KOPT-K1 (cell line): ENCODE results near the gene TMEM208.

ENCODE experiments used
- H3K27ac ChIP-seq: fragments of 200-600 bp; sonication (generic); 2 replicates; pipeline ENCODE4 v1.5.1; 2016; ENCODE audit warnings: antibody characterized with exemption, mild to moderate bottlenecking, low read depth, low read length; ENCODE audit not compliant: poor library complexity, severe bottlenecking
- H3K36me3 ChIP-seq: fragments of 200-600 bp; sonication (generic); 2 replicates; pipeline ENCODE4 v1.5.1; 2017; ENCODE audit warnings: antibody characterized with exemption, mild to moderate bottlenecking, low read length, moderate library complexity; ENCODE audit not compliant: insufficient read depth
- H3K9me3 ChIP-seq: fragments of 200-600 bp; sonication (generic); 2 replicates; pipeline ENCODE4 v1.5.1; 2017; ENCODE audit warnings: antibody characterized with exemption, low read length, mild to moderate bottlenecking; ENCODE audit not compliant: insufficient read depth, poor library complexity, severe bottlenecking

TMEM208 gene

GRCh38 chr16:67235816-67236562 is 9.1 kb downstream of the TMEM208 start:
- no peaks in the 10 kb centered on the region for H3K9me3 ChIP-seq
- H3K36me3 ChIP-seq: peaks cover 56% of the 10 kb centered on the region
- peak overlapping the region; percentile 80 for H3K27ac ChIP-seq

- no peaks in the 10 kb centered on the region for H3K9me3 ChIP-seq
- H3K27ac ChIP-seq: peak overlapping the region; percentile 80
- H3K36me3 ChIP-seq: peaks cover 48% of the 10 kb centered on the region; the same call in 1 of the 2 replicates
Observed at GRCh38 chr16:67236563-67237395, 9.8 kb downstream of the TMEM208 start.

- Histone ChIP-seq H3K9me3 (no peaks in the 10 kb centered on the region), H3K36me3 (peaks cover 43% of the 10 kb centered on the region; the same call in 1 of the 2 replicates), H3K27ac (no peak overlapping the region)
Observed at GRCh38 chr16:67237396-67238277, 10.7 kb downstream of the TMEM208 start.

GRCh38 chr16:67238278-67238575 is 11.3 kb downstream of the TMEM208 start:
- Histone ChIP-seq H3K27ac (no peak overlapping the region), H3K36me3 (peaks cover 41% of the 10 kb centered on the region; the same call in 1 of the 2 replicates), H3K9me3 (no peaks in the 10 kb centered on the region)

GRCh38 chr16:67238806-67239470 is 12.0 kb downstream of the TMEM208 start:
- H3K27ac ChIP-seq: no peak overlapping the region
- H3K9me3 ChIP-seq: no peaks in the 10 kb centered on the region
- H3K36me3 ChIP-seq: peaks cover 37% of the 10 kb centered on the region; the same call in 1 of the 2 replicates

GRCh38 chr16:67240506-67240905 is 13.6 kb downstream of the TMEM208 start:
- H3K36me3 ChIP-seq: peaks cover 28% of the 10 kb centered on the region; the same call in 1 of the 2 replicates
- no peak overlapping the region for H3K27ac ChIP-seq
- no peaks in the 10 kb centered on the region for H3K9me3 ChIP-seq

- no peak overlapping the region for H3K27ac ChIP-seq
- peaks cover 25% of the 10 kb centered on the region; the same call in 1 of the 2 replicates for H3K36me3 ChIP-seq
- H3K9me3 ChIP-seq: no peaks in the 10 kb centered on the region
Observed at GRCh38 chr16:67241008-67241900, 14.3 kb downstream of the TMEM208 start.

GRCh38 chr16:67242138-67242730 is 15.3 kb downstream of the TMEM208 start:
- H3K27ac ChIP-seq: no peak overlapping the region
- no peaks in the 10 kb centered on the region for H3K9me3 ChIP-seq
- H3K36me3 ChIP-seq: peaks cover 22% of the 10 kb centered on the region; the same call in 1 of the 2 replicates

GRCh38 chr16:67243481-67243880 is 16.6 kb downstream of the TMEM208 start:
- Histone ChIP-seq H3K36me3 (peaks cover 10% of the 10 kb centered on the region; the same call in 1 of the 2 replicates), H3K9me3 (no peaks in the 10 kb centered on the region), H3K27ac (peak overlapping the region; percentile 75)

GRCh38 chr16:67244387-67245185 is 17.7 kb downstream of the TMEM208 start:
- Histone ChIP-seq H3K27ac (peak overlapping the region; percentile 75), H3K9me3 (no peaks in the 10 kb centered on the region), H3K36me3 (no peaks in the 10 kb centered on the region)

GRCh38 chr16:67245186-67245585 is 18.3 kb downstream of the TMEM208 start:
- Histone ChIP-seq H3K36me3 (no peaks in the 10 kb centered on the region), H3K9me3 (no peaks in the 10 kb centered on the region), H3K27ac (peak overlapping the region; percentile 75)

- H3K9me3 ChIP-seq: no peaks in the 10 kb centered on the region
- H3K27ac ChIP-seq: no peak overlapping the region
- H3K36me3 ChIP-seq: no peaks in the 10 kb centered on the region
Observed at GRCh38 chr16:67245674-67246080, 18.7 kb downstream of the TMEM208 start.
